H9 (cell line): ENCODE results near the gene C13orf46. TPM values are rescaled to one million over a fixed set of nuclear protein-coding genes. Genes with fewer than 3 reads are reported as not detected.
A peak's percentile ranks its signal among the peaks of the same experiment; 100 is the strongest.
"Not testable (repeated sequence)": the region's sequence is repeated elsewhere in the genome, so short reads cannot be mapped to it uniquely, and the experiment has no call there.

ENCODE experiments used
- DNase-seq: peaks from one replicate; pipeline ENCODE4 v3.0.0-alpha.2; 2017
- H2AFZ ChIP-seq: one replicate; pipeline ENCODE4 v1.6.1; 2013; ENCODE audit warnings: mild to moderate bottlenecking, low read length, control low read depth, moderate library complexity
- H2AK5ac ChIP-seq: 2 replicates; pipeline ENCODE4 v1.6.1; 2013; ENCODE audit warnings: low read length, control low read depth, mixed read lengths; ENCODE audit not compliant: insufficient read length
- H2BK120ac ChIP-seq: one replicate; pipeline ENCODE4 v1.6.1; 2013; ENCODE audit warnings: low read depth, mild to moderate bottlenecking, low read length, control low read depth, inconsistent platforms; ENCODE audit not compliant: poor library complexity, severe bottlenecking
- H2BK12ac ChIP-seq: 2 replicates; pipeline ENCODE4 v1.6.1; 2013; ENCODE audit warnings: low read length, control low read depth, mixed read lengths, low read depth; ENCODE audit not compliant: insufficient read length
- H2BK15ac ChIP-seq: 2 replicates; pipeline ENCODE4 v1.6.1; 2013; ENCODE audit warnings: low read depth, low read length, control low read depth
- H2BK20ac ChIP-seq: one replicate; pipeline ENCODE4 v1.6.1; 2013; ENCODE audit warnings: low read depth, mild to moderate bottlenecking, low read length, control low read depth, inconsistent platforms; ENCODE audit not compliant: poor library complexity, severe bottlenecking
- H2BK5ac ChIP-seq: 2 replicates; pipeline ENCODE4 v1.6.1; 2013; ENCODE audit warnings: low read length, control low read depth, mixed read lengths; ENCODE audit not compliant: insufficient read length
- H3K14ac ChIP-seq: 2 replicates; pipeline ENCODE4 v1.6.1; 2013; ENCODE audit warnings: low read length, control low read depth; ENCODE audit not compliant: insufficient read depth
- H3K18ac ChIP-seq: 2 replicates; pipeline ENCODE4 v1.6.1; 2013; ENCODE audit warnings: low read depth, mild to moderate bottlenecking, mixed read lengths, low read length, control low read depth; ENCODE audit not compliant: insufficient read length
- H3K23ac ChIP-seq: 2 replicates; pipeline ENCODE4 v1.6.1; 2013; ENCODE audit warnings: low read length, control low read depth, mixed read lengths, low read depth; ENCODE audit not compliant: insufficient read length
- H3K23me2 ChIP-seq: 2 replicates; pipeline ENCODE4 v1.6.1; 2013; ENCODE audit warnings: low read depth, mild to moderate bottlenecking, mixed read lengths, low read length, control low read depth; ENCODE audit not compliant: insufficient read length, poor library complexity, severe bottlenecking
- H3K27ac ChIP-seq: 2 replicates; pipeline ENCODE4 v1.5.1; 2013; ENCODE audit warnings: low read length, control low read depth, mixed read lengths, low read depth; ENCODE audit not compliant: insufficient read length
- H3K27me3 ChIP-seq: 2 replicates; pipeline ENCODE4 v1.6.1; 2013; ENCODE audit warnings: low read length, control low read depth, inconsistent platforms; ENCODE audit not compliant: insufficient read depth
- H3K4ac ChIP-seq: 2 replicates; pipeline ENCODE4 v1.6.1; 2013; ENCODE audit warnings: low read depth, mild to moderate bottlenecking, control low read depth, inconsistent platforms, low read length, moderate library complexity
- H3K4me1 ChIP-seq: 2 replicates; pipeline ENCODE4 v1.6.1; 2013; ENCODE audit warnings: low read length, control low read depth, inconsistent platforms; ENCODE audit not compliant: insufficient read depth
- H3K4me2 ChIP-seq: 2 replicates; pipeline ENCODE4 v1.6.1; 2013; ENCODE audit warnings: low read length, control low read depth, mixed read lengths; ENCODE audit not compliant: insufficient read length, insufficient read depth
- H3K56ac ChIP-seq: 2 replicates; pipeline ENCODE4 v1.6.1; 2013; ENCODE audit warnings: low read depth, mild to moderate bottlenecking, mixed read lengths, low read length, control low read depth; ENCODE audit not compliant: insufficient read length
- H3K79me1 ChIP-seq: 2 replicates; pipeline ENCODE4 v1.6.1; 2013; ENCODE audit warnings: low read depth, mild to moderate bottlenecking, moderate library complexity, low read length, control low read depth, inconsistent platforms; ENCODE audit not compliant: insufficient read depth, poor library complexity, severe bottlenecking
- H3K79me2 ChIP-seq: 2 replicates; pipeline ENCODE4 v1.6.1; 2013; ENCODE audit warnings: low read length, control low read depth, inconsistent platforms; ENCODE audit not compliant: insufficient read depth
- H3K9ac ChIP-seq: 2 replicates; pipeline ENCODE4 v1.6.1; 2013; ENCODE audit warnings: low read length, control low read depth, mixed read lengths; ENCODE audit not compliant: insufficient read length; ENCODE audit errors: extremely low read depth
- H3K9me3 ChIP-seq: one replicate; pipeline ENCODE4 v1.6.1; 2013; ENCODE audit warnings: low read depth, low read length, inconsistent platforms; ENCODE audit not compliant: control insufficient read depth
- H3T11ph ChIP-seq: one replicate; pipeline ENCODE4 v1.6.1; 2013; ENCODE audit warnings: mild to moderate bottlenecking, low read length, control low read depth, inconsistent platforms
- H4K20me1 ChIP-seq: one replicate; pipeline ENCODE4 v1.6.1; 2013; ENCODE audit not compliant: control insufficient read depth, insufficient read length, insufficient read depth
- H4K5ac ChIP-seq: 2 replicates; pipeline ENCODE4 v1.6.1; 2013; ENCODE audit warnings: low read depth, mild to moderate bottlenecking, mixed read lengths, low read length, control low read depth; ENCODE audit not compliant: insufficient read length
- H4K8ac ChIP-seq: replicated peaks from 2 replicates; pipeline ENCODE4 v1.6.1; 2013; ENCODE audit warnings: low read length, control low read depth, mixed read lengths, low read depth; ENCODE audit not compliant: insufficient read length
- H4K91ac ChIP-seq: 2 replicates; pipeline ENCODE4 v1.6.1; 2013; ENCODE audit warnings: low read depth, mild to moderate bottlenecking, moderate library complexity, mixed read lengths, low read length, control low read depth; ENCODE audit not compliant: insufficient read length
- H3K27ac Mint-ChIP-seq, 3 experiments: 2 replicates in 2 of 3; 3 replicates in 1 of 3; pipeline ENCODE4 v1.8.0; 2020 to 2021; ENCODE audit warnings: mixed read lengths in 3 of 3, mild to moderate bottlenecking in 1 of 3, moderate library complexity in 1 of 3
- H3K27me3 Mint-ChIP-seq: 2 replicates; pipeline ENCODE4 v1.8.0; 2021; ENCODE audit warnings: low read depth, mild to moderate bottlenecking, moderate library complexity, mixed read lengths
- H3K36me3 Mint-ChIP-seq, 3 experiments: 2 replicates in 2 of 3; 3 replicates in 1 of 3; pipeline ENCODE4 v1.8.0; 2020 to 2021; ENCODE audit warnings: low read depth in 3 of 3, mixed read lengths in 3 of 3; ENCODE audit not compliant: insufficient read depth in 1 of 3
- H3K4me1 Mint-ChIP-seq, 2 experiments: 2 replicates each; pipeline ENCODE4 v1.8.0; 2020; ENCODE audit warnings: mixed read lengths in 2 of 2
- H3K4me3 Mint-ChIP-seq, 2 experiments: 2 replicates in 1 of 2; 3 replicates in 1 of 2; pipeline ENCODE4 v1.8.0; 2020 to 2021; ENCODE audit warnings: mild to moderate bottlenecking in 2 of 2, mixed read lengths in 2 of 2, moderate library complexity in 1 of 2
- H3K9me3 Mint-ChIP-seq, 2 experiments: 2 replicates in 1 of 2; 3 replicates in 1 of 2; pipeline ENCODE4 v1.8.0; 2020; ENCODE audit warnings: mild to moderate bottlenecking in 2 of 2, mixed read lengths in 2 of 2, moderate library complexity in 1 of 2
- CTCF ChIP-seq: fragments of 200-600 bp; sonication (generic); conservative IDR thresholded peaks from 3 replicates; pipeline ENCODE4 v1.8.0; 2021; ENCODE audit warnings: antibody characterized with exemption, mild to moderate bottlenecking
- WGBS: extraction: QIAGEN DNeasy Blood & Tissue Kit; methylation state at CpG from one replicate; pipeline ENCODE4 v1.1.7; 2013; ENCODE audit warnings: missing lambda C conversion rate, low lambda C conversion rate, mixed read lengths; ENCODE audit not compliant: insufficient read length; ENCODE audit errors: extremely low coverage; 5-methylcytosine and 5-hydroxymethylcytosine counted together
- total RNA-seq: library from RNA; stranded (reverse); gene quantifications from 2 replicates; pipeline ENCODE4 v1.2.1, GENCODE V29; 2021

The C13orf46 gene
- total RNA-seq, 1 experiment from 2014 or later, result 0.55 TPM

DNA sequence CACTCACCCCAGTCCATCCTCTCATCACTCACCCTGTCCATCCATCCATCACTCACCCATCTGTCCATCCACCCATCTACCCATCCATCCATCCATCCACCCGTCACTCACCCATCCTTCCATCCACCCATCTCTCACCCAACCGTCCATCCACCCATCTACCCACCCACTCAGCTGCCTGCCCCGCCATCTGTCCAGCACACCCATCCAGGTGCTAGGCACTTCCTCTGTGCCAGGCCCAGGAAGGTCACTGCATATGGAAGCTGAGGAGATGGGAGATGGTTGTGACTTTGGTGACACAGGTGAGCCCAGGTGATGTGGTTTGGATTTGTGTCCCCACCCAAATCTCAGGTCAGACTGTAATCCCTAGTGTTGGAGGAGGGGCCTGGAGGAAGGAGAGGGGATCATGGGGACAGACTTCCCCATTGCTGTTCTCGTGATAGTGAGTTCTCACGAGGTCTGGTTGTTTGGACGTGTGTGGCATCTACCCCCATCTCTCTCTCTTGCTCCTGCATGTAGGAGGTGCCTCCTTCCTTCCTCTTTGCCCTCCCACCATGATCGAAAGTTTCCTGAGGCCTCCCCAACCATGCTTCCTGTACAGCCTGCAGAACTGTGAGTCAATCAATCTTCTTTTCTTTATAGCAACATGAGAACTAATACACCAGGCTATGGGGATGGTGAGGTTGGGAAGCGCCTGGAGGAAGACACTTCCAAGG lies 15.9 kb upstream of the C13orf46 start:
- no peaks in the 10 kb centered on the region for H3K4me1 Mint-ChIP-seq
- H3K4ac ChIP-seq, result no peak overlapping the region
- H3K4me3 Mint-ChIP-seq, result no peak overlapping the region

DNA sequence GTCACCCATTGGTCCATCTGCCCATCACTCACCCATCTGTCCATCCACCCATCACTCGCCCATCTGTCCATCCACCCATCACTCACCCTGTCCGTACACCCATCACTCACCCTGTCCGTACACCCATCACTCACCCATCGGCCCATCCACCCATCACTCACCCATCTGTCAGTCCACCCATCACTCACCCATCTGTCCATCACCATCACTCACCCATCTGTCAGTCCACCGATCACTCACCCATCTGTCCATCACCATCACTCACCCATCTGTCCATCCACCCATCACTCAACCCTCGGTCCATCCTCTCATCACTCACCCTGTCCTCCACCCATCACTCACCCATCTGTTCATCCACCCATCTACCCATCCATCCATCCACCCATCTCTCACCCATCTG lies 15.0 kb upstream of the C13orf46 start:
- not testable (repeated sequence) for H2BK120ac ChIP-seq, H3K14ac ChIP-seq, H3K4me2 ChIP-seq, H3K27ac ChIP-seq, H3K23me2 ChIP-seq, H3K4me3 Mint-ChIP-seq, H3K56ac ChIP-seq, H4K5ac ChIP-seq, H3K23ac ChIP-seq, H2BK15ac ChIP-seq, H3K4me1 Mint-ChIP-seq, H4K91ac ChIP-seq, H3K18ac ChIP-seq, H3K9ac ChIP-seq, H3K9me3 ChIP-seq, H3K27ac Mint-ChIP-seq, H3T11ph ChIP-seq, H2AK5ac ChIP-seq, H3K27me3 ChIP-seq, H2BK12ac ChIP-seq, H2AFZ ChIP-seq, H2BK5ac ChIP-seq, DNase-seq, H3K79me1 ChIP-seq, H3K4ac ChIP-seq, H2BK20ac ChIP-seq, H3K4me1 ChIP-seq, H3K79me2 ChIP-seq, H3K27me3 Mint-ChIP-seq, H4K8ac ChIP-seq, H4K20me1 ChIP-seq
- WGBS, result no CpG with 5 or more reads among the region's 6 CpGs
- peaks cover 14 to 20% of the 10 kb centered on the region in 2 experiments for H3K9me3 Mint-ChIP-seq
- H3K36me3 Mint-ChIP-seq, result peaks cover 18 to 37% (median 27%) of the 10 kb centered on the region in 3 experiments

More for the DNA sequence above, 15.9 kb upstream of the C13orf46 start:
- DNase-seq, result no peak
- 100% methylated on average over 2 of the region's 8 CpGs for WGBS
- Histone ChIP-seq H3T11ph (no peak overlapping the region), H3K18ac (no peak overlapping the region), H2BK15ac (no peak overlapping the region), H3K27me3 (no peaks in the 10 kb centered on the region), H3K4me1 (no peaks in the 10 kb centered on the region), H3K23ac (no peak overlapping the region), H4K5ac (no peak overlapping the region), H4K20me1 (no peaks in the 10 kb centered on the region), H3K9me3 (no peaks in the 10 kb centered on the region), H4K8ac (no peak overlapping the region), H3K27ac (no peak overlapping the region), H2BK12ac (no peak overlapping the region), H2AFZ (no peak overlapping the region), H3K79me2 (no peaks in the 10 kb centered on the region), H3K14ac (no peak overlapping the region), H2BK20ac (no peak overlapping the region), H3K79me1 (no peaks in the 10 kb centered on the region), H4K91ac (no peak overlapping the region), H2AK5ac (no peak overlapping the region), H2BK120ac (no peak overlapping the region), H2BK5ac (no peak overlapping the region), H3K4me2 (no peak overlapping the region), H3K23me2 (no peaks in the 10 kb centered on the region), H3K56ac (peak overlapping the region; percentile 55), H3K9ac (no peak overlapping the region)
- no peak for TF ChIP-seq CTCF
- Mint-ChIP-seq H3K9me3 (peaks cover 14 to 20% of the 10 kb centered on the region in 2 experiments), H3K36me3 (peaks cover 18 to 37% (median 27%) of the 10 kb centered on the region in 3 experiments), H3K27me3 (no peaks in the 10 kb centered on the region; the same call in 1 of the 2 replicates), H3K27ac (no peak overlapping the region)
